SK-MEL-5 (cell line): Measurements from ENCODE around the gene KMO. TPM values are rescaled to one million over a fixed set of nuclear protein-coding genes. Genes with fewer than 3 reads are reported as not detected.

Experiments
- total RNA-seq: library from RNA; depleted of rRNA; stranded (reverse); fragments of >200 nt; shearing (Covaris generic); gene quantifications from 2 replicates; pipeline ENCODE4 v1.2.3, GENCODE V29; 2014; rRNA removed

The KMO gene
- total RNA-seq, 1 experiment from 2014 or later = 0.40 TPM

Other genes starting within 250 kb of the KMO start
- gene RGS7, start 175.2 kb upstream of the KMO start, total RNA-seq = 1.6 and 1.8 TPM in 2 replicates
- gene FH, start 12.6 kb upstream of the KMO start, total RNA-seq = 68.6 and 79.1 TPM in 2 replicates
- 10.8 and 11.6 TPM in 2 replicates for gene CHML, start 108.0 kb downstream of the KMO start, total RNA-seq
- gene OPN3, start 108.0 kb downstream of the KMO start, total RNA-seq = 8.8 and 10.2 TPM in 2 replicates
- not detected in 2 replicates for gene WDR64, start 119.9 kb downstream of the KMO start, total RNA-seq